Stimulated activated CD4-positive, alpha-beta T cell treated with anti-CD3 and anti-CD28 coated beads, TNF-alpha, amount 100 ng/mL, for 1 hour (primary cell): Measurements from ENCODE around the gene DHRS1.
A peak's percentile ranks its signal among the peaks of the same experiment; 100 is the strongest.

ENCODE experiments used
- DNase-seq, 3 donors: peaks; one replicate each; pipeline ENCODE4 v3.0.0-alpha.2; 2020; ENCODE audit warnings: low read depth in 3 of 3, low spot score in 1 of 3

The DHRS1 gene

DNA sequence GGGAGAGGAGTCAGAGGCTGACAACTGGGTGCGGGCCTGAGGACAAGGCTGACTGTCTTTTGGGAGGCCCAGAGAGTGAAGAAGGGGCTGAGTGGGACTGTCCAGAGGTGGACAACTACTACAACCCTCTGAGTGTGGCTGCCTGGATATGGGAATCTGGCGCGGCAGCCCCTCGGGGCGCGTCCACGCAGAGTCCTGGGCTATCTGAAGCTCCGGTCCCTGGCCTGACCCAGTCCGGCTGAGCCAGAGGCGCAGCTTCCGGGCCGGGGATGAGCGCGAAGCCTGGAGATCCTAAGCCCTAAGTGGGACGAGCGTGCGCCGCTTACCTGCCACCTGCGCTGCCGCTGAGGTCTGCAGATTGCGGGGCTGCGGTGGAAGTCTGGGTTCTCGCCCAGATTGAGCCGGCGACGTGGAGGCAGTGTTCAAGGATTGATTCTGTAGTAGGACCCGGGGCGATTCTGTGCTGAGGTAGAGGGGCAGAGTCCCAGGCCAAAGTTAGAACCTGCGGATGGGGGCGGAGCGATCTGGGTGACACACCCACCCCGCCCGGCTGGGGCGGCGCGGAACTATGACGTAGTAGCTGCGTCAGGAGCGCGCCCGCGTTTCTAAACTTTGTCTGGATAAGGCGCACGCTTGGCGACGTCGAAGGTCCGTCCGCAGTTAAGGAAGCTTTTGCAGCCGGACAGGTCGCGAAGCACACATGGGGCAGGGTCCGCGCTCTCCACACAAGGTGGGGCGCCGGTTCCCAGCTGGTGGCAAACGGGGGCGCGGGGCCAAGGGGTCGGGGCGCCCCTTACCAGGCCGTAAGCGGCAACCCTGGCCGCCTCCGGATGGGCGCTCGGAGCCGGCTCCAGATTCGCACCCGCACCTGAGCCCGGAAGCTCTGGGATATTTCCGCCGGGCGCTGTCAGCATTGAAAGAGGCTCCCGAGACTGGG lies at the start of gene DHRS1, which contains the start of gene NOP9:
DHRS1 (minus strand) TSS at position 526 of the 937 bp plus-strand sequence. CDS start 674 bp downstream, outside the sequence.
NOP9 (plus strand) TSS at position 596 of the 937 bp plus-strand sequence; CDS start at position 701, 105 bp downstream.
- DNase-seq: peak; percentile 70 to 96 (median 84)

DNA sequence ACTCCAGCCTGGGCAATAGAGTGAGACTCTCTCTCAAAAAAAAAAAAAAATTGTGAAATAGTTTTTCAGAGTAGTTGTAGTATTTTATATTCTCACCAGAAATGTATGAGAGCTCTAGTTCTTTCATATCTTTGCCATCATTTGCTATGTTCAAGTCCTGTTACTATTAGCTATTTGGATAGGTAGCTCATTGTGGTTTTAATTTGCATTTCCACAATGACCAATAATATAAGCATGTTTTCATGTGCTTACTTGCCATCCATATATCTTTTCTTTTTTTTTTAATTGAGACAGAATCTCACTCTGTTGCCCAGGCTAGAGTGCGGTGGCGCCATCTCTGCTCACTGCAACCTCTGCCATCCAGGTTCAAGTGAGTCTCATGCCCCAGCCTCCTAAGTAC lies 48.6 kb upstream of the DHRS1 start:
- DNase-seq: no peak

DNA sequence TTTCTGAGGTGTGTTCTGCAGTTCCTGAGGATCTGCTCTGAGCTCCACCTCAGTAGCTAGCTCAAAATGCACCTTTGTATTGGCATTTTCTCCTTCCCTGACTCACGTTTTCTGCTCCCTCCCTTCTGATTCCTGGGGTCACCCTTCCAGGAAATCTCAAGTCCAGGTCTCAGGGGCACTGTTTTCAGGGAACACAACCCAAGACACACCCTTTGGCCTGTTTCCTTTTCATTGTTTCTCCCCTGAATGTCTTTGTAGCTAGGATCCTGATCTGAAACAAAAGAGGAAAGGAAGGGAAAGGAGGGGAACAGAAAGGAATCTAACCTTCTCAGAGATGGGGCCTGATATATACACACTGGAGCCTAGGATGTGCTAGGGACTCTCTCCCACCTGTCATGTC lies 47.6 kb upstream of the DHRS1 start:
- no peak for DNase-seq

DNA sequence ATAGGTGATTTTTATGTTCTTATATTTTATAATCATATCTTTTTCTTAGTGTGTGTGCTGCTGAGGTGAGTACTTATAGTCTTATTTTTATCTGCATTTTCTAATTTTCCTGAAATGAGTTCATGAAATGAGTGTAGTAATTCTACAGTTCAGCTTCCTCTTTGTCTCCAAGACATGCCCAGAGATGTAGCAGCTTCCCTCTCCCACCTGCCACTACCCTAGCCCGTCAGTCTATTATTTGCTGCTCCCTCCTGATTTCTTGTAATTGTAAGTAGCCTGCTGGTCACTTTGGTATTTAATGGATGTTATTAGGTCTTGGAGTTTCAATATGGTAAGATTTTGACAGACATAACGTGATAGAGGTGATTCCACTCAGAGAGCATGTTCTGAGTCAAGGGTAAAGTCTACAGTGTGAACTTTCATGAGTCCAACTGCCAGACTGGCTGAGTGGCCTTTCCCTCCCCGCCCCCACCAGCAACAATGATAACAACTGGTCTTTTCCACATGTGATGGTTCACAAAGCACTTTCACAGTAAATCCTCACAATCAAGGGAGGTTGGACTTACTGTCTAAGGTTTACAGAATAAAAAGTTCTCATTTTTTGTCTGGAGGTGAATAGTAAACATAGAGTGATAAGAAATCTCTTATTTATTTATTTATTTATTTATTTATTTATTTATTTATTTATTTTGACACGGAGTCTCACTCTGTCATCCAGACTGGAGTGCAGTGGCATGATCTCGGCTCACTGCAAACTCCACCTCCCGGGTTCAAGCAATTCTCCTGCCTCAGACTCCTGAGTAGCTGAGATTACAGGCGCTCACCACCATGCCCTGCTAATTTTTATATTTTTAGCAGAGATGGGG lies 44.4 kb upstream of the DHRS1 start:
- no peak for DNase-seq

DNA sequence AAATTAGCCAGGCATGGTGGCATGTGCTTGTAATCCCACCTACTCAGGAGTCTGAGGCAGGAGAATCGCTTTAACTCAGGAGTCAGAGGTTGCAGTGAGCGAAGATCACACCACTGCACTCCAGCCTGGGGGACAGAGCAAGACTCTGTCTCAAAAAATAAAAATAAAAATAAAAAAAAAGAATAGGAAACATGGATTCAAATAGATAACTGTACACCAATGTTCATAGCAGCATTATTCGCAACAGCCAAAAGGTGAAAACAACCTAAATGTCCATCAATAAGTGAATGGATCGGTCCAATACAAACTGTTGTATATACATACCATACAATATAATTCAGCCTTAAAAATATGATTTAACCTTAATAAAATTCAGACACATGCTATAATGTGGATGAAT lies 43.3 kb upstream of the DHRS1 start:
- no peak for DNase-seq

DNA sequence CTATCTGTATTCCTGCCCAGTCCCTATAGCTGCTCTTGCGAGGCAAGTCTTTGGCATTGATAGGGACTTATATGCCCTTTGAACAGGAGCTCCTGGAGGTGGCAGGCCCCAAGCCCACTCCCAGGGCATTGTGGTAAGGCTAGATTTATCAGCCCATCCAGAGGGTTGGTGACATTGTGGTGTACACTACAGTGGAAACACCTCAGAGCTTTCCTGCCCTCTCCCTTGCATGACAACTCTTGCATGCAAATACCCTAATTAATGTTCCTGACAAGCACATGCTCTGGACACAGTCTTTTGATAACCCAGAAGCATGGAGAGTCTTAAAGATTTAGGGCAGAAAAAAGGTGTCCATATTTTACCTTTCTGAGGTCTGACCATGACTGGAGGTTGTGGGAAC lies 41.0 kb upstream of the DHRS1 start:
- no peak for DNase-seq

DNA sequence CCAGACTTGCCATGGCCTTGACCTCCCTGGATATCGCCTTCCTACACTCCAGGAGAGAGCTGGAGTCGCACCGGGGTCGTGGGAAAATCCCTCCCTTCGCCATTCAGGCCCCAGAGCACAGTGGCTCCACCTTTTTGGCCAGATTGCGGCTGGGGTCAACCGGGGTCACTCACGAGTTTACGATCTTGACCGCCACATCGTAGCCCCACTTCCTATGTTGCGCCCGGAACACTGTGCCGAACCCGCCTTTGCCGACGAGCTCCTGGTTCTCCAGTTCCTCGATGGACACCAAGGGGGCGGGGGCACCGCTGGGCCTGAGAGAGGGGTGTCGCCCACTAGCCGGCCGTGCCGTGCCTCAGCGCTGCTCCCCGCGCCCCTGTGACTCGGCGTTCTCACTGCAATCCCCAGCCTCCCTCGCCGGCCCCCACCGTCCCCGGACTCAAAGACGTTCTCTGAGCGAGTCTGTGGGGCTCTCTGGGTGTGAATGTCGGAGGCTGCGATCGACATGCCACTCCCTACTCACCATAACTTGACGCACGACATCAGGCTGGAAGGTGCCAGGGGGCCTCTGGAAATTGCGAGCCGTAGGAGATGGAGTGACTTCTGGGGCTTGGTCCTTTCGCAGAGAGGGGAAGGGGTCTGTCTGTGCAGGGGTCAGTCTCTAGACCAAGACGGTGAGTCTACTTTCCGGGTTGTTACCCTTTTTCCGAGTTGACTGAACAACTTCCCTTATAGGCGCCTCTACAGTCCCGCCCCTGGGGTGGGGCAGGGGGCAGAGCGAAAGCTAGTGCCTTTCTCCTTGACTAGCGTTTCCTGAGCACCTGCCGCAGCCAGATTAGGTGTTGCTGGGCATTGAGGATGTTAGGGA lies 39.9 kb upstream of the DHRS1 start, which contains the start of gene RIPK3:
RIPK3 (minus strand) TSS at position 708 of the 868 bp plus-strand sequence; CDS start at position 543, 165 bp downstream.
- DNase-seq: peak in 2 of 3 donors; percentile 29 to 51

DNA sequence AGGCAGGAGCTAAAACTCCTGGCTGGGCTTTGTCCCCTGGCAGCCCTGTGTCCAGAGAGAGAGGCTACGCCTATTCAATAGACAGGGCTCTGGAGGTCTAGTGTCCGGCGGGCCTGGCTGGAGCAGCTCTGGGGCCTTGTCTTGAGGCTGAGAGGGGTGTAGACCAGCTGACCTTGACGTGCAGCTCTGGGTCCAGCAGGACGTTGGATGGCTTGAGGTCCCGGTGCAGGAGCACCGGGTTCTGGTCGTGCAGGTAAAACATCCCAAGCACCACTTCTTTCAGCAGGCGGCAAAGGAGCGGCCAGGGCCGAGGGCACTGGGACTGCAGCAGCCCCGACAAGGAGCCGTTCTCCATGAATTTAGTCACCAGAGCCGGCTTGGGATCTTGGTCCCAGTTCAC lies 39.3 kb upstream of the DHRS1 start:
- no peak for DNase-seq

DNA sequence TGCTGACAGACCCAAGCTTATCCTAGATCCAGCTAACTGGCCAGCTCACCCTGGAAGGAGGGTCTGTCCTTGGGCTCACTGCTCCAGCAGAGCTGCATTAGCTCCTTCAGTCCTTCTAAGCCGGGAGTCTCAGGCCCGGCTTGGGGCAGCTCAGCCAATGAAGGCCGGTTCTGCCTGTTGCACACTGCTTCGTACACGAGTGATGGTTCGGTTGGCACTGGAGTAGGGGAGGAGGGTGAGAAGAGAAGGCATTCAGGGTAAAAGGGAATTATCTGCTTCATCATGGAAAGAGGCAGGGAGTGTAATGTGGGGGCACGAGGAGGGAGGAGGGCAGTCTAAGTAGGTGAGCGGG lies 38.2 kb upstream of the DHRS1 start:
- no peak for DNase-seq

DNA sequence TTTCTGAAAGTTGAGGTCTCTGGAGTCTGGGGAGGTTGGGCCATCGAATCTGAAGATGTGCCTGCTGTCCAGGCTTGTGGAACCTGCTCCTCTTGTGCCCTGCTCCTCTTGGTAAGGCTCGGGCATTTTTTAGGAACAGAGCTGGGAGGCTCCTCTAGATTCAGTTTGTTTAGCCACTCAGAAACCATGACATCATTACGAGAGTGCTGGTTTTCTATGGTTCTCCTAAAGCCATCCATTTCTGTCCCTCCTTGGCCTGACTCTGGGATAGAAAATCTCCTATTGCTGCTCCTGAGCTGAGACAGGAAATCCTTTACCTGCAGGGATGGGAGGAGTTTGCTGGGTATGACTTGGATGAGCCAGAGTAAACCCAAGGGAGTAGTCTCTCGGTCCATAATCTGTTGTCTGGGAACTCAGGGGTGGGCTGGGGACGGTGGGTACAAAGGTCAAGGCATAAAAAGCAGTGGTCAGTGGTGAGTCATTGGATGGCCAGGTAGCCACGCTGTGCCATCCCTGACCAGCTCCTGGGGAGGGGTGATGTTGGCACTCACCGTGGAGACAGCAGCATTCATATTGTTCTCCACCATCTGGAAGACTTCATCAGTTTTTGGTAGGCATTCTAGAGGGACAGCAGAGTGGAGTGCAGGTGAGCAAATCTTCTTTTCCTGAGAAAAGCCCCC lies 37.7 kb upstream of the DHRS1 start:
- no peak for DNase-seq

DNA sequence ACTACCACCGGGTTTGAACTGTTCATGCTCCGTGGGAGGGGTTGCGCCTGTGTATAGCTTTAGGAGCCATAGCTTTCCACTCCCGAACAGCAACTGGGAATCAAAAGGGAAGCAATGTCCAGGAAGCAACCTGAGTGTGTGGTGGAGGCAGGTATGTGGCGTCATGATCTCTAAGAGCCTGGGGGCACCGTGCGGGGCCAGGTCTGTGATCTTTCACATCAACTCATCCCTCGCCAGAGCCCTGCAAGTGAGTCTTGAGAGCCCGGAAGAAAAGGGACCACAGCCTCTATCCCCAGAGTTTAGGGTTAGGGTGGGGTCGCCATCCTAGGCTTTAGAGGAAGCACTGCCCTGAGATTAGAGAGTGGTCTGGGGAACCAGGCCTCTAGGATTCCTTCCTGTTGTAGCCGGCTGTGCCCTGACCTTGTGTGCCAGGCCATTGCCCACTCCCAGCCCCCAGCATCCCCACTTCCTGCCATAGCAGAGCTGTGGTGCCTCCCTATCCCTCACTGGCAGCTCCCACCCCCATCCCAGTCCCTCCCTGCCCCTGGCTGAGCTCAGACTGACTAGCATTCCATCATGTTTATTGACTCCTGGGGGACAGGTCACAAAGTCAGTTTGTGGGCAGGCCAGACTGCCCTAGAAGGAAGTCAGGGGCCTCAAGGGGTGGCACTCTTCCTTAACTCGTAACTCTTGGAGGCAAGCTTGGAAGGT lies 36.0 kb upstream of the DHRS1 start:
- no peak for DNase-seq

DNA sequence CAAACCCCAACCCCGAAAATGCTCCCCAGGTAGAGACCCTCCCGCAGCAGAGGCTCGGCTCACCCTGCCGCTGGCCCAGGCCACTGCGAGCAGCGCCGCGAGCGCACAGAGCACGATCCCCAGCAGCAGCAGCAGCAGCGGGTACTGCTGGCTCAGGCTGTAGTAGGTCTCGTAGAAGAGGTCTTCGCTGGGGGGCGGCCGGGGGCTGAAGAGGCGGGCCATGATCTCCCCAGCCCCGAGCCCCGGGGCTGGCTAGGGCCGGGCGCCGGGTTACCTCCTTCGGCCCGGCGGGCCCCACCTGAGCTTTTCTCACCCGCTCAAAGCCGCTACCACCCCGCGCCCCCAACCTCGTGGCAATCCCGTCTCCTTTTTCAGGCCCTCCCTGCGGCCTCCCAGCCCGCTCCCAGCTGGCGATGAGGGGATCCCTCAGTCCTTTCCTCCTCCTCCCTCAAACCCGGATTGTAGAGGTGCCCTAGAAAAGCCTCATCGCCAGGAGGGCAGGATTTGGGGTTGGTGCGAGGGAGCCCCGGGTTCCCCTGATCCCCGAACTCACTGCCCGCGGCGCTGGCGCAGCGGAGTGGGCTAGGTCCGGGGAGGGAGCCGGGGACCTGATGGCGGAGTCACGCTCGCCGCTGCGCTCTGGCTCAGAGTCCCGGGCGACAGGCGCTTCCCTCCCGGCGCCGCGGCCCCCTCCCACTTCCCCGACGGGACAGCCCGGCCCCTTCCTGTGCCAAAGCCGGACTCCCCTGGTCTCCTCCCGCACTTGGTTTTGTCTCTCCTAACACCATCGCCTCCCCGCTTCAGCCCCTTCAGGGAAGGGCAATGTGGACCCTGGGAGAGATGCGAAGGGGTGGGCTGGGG lies 35.1 kb upstream of the DHRS1 start, which contains the start of gene ADCY4:
ADCY4 (minus strand) TSS at position 641 of the 861 bp plus-strand sequence; CDS start at position 222, 419 bp downstream.
- no peak for DNase-seq

DNA sequence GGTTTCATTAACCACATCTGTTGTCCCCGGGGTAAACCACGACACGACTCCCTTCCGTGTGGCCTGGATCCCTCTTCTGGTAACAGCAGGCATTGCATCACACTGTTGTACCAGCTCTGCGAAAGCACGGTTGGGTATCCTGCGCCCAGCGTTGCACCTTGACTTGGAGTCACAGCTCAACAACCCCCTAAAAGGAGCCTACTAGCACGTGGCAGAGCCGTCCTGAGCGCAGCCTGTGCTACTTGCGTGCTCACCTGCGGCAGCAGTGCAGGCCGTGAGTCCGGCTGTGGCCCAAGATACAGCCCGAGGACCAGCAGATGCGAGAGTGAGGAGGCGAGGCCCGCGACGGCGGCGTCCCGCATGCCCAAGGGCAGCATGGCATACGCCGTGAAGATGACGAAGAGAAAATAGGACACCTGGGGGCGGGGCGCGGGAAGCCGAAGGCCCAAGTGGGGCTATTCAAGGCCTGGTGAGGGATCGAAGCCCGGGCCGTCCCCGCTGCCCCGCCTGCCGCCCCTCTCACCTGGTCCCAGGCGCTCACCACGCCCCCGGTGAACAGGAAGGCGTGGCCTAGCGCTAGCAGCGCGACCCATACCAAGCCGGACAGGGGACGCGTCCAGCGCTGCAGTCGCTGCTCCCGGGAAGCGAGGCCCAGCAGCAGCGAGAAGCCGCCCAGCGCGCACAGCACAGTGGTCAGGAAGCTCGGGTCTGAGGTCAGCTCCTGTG lies 32.9 kb upstream of the DHRS1 start:
- DNase-seq: peak; percentile 55 to 68 (median 67)

DNA sequence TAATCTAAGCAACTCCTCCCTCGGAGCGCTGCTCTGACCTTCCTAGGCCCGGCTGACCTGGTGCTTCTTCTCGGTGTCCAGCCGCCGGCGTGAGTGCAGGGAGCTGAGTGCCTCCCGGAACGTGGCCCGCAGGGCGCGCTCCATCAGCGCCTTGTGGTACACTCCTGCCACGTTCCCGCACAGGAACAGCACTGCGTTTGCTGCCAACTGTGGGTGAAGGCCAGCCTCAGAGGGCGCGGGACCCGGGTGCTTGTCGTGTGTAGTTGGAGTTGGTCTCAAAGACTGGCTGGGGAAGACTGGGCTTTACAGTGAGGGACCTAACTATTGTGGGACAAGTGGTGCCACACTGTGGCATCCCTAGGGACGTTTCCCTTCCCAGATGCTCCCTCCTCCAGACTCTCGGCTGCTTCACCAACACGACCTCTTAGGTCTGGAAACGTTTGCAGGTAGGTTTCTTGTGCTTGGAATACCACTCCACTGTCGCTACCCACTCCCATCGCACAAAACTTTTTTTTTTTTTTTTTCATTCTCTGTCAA lies 32.2 kb upstream of the DHRS1 start:
- no peak for DNase-seq

DNA sequence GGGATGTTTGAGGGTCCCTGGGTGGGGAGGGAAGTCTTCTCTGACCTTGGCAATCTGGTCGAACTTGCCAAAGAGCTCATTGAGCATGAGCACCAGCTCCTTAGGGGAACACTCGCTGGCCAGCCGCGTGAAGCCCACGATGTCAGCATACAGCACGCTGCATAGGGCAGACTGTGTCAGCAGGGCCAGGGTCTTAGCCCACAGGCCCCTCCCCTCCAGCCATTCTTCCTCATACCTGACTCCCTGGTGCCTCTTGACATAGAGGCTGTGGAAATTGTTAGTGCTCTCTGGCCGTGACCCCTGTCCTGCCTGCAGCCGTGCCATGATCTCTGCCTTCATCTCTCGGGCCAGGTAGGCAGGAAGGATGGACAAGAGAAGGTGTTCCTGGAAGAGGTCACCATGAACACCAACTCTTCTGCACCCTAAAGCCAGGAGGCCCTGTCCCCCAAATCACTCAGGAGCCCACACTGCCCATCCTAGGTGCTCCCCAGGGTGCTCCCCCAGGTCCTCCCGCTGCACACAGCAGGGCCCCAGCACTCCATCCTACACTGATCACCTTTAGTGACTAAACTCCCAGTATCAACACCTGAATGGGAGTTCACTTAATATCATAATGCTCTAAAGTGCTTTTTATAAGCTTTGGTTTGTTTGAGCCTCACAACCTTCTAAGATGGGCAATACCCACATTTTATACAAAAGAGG lies 31.5 kb upstream of the DHRS1 start:
- no peak for DNase-seq

DNA sequence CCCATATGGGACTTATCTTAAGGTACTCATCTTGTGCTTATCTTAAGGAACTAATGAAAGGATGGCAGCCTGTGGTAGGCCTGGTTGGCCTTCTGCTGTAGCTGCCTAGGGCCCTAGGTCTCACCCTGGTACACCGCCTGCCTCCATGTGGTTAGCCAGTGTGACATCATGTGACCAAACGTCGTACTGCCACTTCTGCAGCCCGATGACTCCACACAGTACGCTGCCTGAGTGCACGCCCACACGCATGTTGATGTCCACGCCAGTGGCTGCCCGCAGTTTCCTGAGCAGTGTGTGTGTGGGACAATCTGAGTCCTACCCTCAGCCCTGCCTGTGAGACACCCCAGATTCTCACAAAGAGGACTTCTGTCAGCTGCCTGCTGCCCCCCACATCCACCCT lies 30.2 kb upstream of the DHRS1 start:
- DNase-seq: peak in 1 of 3 donors; percentile 27
